PC-3 (cell line): ENCODE measurements around the gene SLC25A34. TPM values are rescaled to one million over a fixed set of nuclear protein-coding genes. Genes with fewer than 3 reads are reported as not detected.

ENCODE experiments used
- ATAC-seq: fragments of 200-7000 bp; cut with Tn5 transposase; 2 replicates; pipeline ENCODE4 v1.9.1; 2020; ENCODE audit warnings: mild to moderate bottlenecking, moderate library complexity
- BruUV-seq: library from RNA; stranded (reverse); fragments of 400-500 nt; replicated peaks from 2 replicates; lab custom pipeline; 2021; lab: Mats Ljungman, UMichigan
- CTCF ChIA-PET: fragments of 300-600 bp; sonication (Branson Sonifier 250); formaldehyde crosslinking; loops from one replicate; lab custom pipeline; 2022; ENCODE audit warnings: antibody characterized with exemption; lab: Charles Lee
- POLR2A ChIA-PET: fragments of 300-600 bp; sonication (Branson Sonifier 250); formaldehyde crosslinking; loops from one replicate; lab custom pipeline; 2022; ENCODE audit warnings: antibody characterized with exemption; ENCODE audit not compliant: unreplicated experiment; lab: Charles Lee
- DNase-seq: peaks from one replicate; pipeline ENCODE4 v3.0.0-alpha.2; 2015
- H2AFZ ChIP-seq: fragments of 300-600 bp; sonication (generic); 2 replicates; pipeline ENCODE4 v1.6.0; 2016; ENCODE audit warnings: antibody characterized with exemption, low read length
- H3F3A ChIP-seq: fragments of 300-600 bp; sonication (generic); one replicate; pipeline ENCODE4 v1.6.0; 2017; ENCODE audit warnings: antibody characterized with exemption, low read length, control low read depth, mild to moderate bottlenecking; ENCODE audit not compliant: unreplicated experiment
- H3K27ac ChIP-seq: fragments of 300-600 bp; sonication (generic); 2 replicates; pipeline ENCODE4 v1.5.1; 2016; ENCODE audit warnings: mild to moderate bottlenecking, low read length
- H3K27me3 ChIP-seq: fragments of 300-600 bp; sonication (generic); 2 replicates; pipeline ENCODE4 v1.6.1; 2016; ENCODE audit warnings: low read length, mixed read lengths
- H3K36me3 ChIP-seq: fragments of 300-600 bp; sonication (generic); 2 replicates; pipeline ENCODE4 v1.6.1; 2016; ENCODE audit warnings: low read depth, mixed run types, low read length, mixed read lengths
- H3K4me1 ChIP-seq: fragments of 300-600 bp; sonication (generic); 2 replicates; pipeline ENCODE4 v1.5.1; 2016; ENCODE audit warnings: low read length; ENCODE audit not compliant: insufficient read depth
- H3K4me2 ChIP-seq: fragments of 300-600 bp; sonication (generic); 2 replicates; pipeline ENCODE4 v1.6.0; 2016; ENCODE audit warnings: low read length
- H3K4me3 ChIP-seq: fragments of 300-600 bp; sonication (generic); 2 replicates; pipeline ENCODE4 v1.5.1; 2016; ENCODE audit warnings: mild to moderate bottlenecking, low read length, mixed read lengths
- H3K79me2 ChIP-seq: fragments of 300-600 bp; sonication (generic); 2 replicates; pipeline ENCODE4 v1.6.1; 2017; ENCODE audit warnings: low read length, mixed read lengths
- H3K9ac ChIP-seq: fragments of 300-600 bp; sonication (generic); 2 replicates; pipeline ENCODE4 v1.6.0; 2016; ENCODE audit warnings: mild to moderate bottlenecking, low read length
- H3K9me2 ChIP-seq: fragments of 300-600 bp; sonication (generic); replicated peaks from 2 replicates; pipeline ENCODE4 v1.6.1; 2016; ENCODE audit warnings: mixed run types, low read length, mixed read lengths
- H3K9me3 ChIP-seq: fragments of 300-600 bp; sonication (generic); 2 replicates; pipeline ENCODE4 v1.6.1; 2016; ENCODE audit warnings: low read length, mixed read lengths
- H4K20me1 ChIP-seq: fragments of 300-600 bp; sonication (generic); 2 replicates; pipeline ENCODE4 v1.6.1; 2016; ENCODE audit warnings: low read length, mixed read lengths
- EZH2 ChIP-seq: fragments of 300-600 bp; sonication (generic); IDR thresholded peaks from one replicate; pipeline ENCODE4 v1.6.1; 2017; ENCODE audit warnings: antibody characterized with exemption, mild to moderate bottlenecking, low read length; ENCODE audit not compliant: unreplicated experiment
- EZH2phosphoT487 ChIP-seq: fragments of 300-600 bp; sonication (generic); IDR thresholded peaks from 2 replicates; pipeline ENCODE4 v1.6.1; 2018; ENCODE audit warnings: mild to moderate bottlenecking, antibody characterized with exemption, low read length, borderline replicate concordance
- intact Hi-C: fragments of 100-400 bp; cut with micrococcal nuclease; formaldehyde crosslinking; loops from 2 replicates; pipeline ENCODE4 v1.9.0; 2023
- total RNA-seq: library from RNA; depleted of rRNA; stranded (reverse); fragments of >200 nt; gene quantifications from 2 replicates; pipeline ENCODE4 v1.2.3, GENCODE V29; 2014
- TF ChIP-seq, protein P1 (sequence below): fragments of 300-600 bp; sonication (generic); conservative IDR thresholded peaks from 2 replicates; pipeline ENCODE4 v1.5.1; 2017; ENCODE audit warnings: antibody characterized with exemption, low read depth, mild to moderate bottlenecking, low read length

SLC25A34 gene
- total RNA-seq, 1 experiment from 2014 or later: 0.44 TPM

DNA sequence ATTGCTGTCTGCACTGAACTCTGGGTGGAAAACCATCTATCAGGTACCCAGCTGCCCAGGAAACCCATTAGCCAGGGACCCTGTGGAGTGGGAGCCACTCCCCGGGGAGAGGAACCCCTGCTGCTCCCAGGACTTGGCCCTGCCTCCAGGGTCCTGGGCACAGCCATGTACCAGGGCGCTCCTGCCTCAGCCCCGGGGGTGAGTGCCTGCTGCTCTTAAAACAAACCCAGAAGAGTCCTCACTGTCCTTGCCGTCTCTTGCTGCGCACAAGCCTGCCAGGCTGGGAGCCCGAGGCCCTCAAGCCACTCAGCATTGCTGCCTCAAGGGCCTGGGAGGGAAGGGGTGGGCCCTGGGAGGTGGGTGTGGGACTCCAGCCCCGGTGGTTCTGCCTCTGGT is 3.4 kb upstream of the SLC25A34 start:
- no peaks in the 10 kb centered on the region for H3F3A ChIP-seq
- POLR2A ChIA-PET: no interaction called here
- CTCF ChIA-PET: no interaction called here
- H4K20me1 ChIP-seq: no peaks in the 10 kb centered on the region
- H3K4me1 ChIP-seq: no peaks in the 10 kb centered on the region
- intact Hi-C loops: no loop called here
- H3K9ac ChIP-seq: no peak overlapping the region
- TF ChIP-seq, protein P1, sequence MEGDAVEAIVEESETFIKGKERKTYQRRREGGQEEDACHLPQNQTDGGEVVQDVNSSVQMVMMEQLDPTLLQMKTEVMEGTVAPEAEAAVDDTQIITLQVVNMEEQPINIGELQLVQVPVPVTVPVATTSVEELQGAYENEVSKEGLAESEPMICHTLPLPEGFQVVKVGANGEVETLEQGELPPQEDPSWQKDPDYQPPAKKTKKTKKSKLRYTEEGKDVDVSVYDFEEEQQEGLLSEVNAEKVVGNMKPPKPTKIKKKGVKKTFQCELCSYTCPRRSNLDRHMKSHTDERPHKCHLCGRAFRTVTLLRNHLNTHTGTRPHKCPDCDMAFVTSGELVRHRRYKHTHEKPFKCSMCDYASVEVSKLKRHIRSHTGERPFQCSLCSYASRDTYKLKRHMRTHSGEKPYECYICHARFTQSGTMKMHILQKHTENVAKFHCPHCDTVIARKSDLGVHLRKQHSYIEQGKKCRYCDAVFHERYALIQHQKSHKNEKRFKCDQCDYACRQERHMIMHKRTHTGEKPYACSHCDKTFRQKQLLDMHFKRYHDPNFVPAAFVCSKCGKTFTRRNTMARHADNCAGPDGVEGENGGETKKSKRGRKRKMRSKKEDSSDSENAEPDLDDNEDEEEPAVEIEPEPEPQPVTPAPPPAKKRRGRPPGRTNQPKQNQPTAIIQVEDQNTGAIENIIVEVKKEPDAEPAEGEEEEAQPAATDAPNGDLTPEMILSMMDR: no peak
- TF ChIP-seq EZH2 (no peak), EZH2phosphoT487 (no peak)
- DNase-seq: no peak
- no peaks in the 10 kb centered on the region for H3K9me2 ChIP-seq
- no TSS peak for BruUV-seq
- H3K79me2 ChIP-seq: no peaks in the 10 kb centered on the region
- no peak for ATAC-seq
- no peaks in the 10 kb centered on the region for H3K27me3 ChIP-seq
- H3K4me2 ChIP-seq: no peak overlapping the region
- H3K4me3 ChIP-seq: no peak overlapping the region
- H3K36me3 ChIP-seq: 0 out of 2 replicates have a peak, but pooled peaks cover 3% of the 10 kb centered on the region
- H3K27ac ChIP-seq: no peak overlapping the region
- no peaks in the 10 kb centered on the region for H3K9me3 ChIP-seq
- H2AFZ ChIP-seq: no peak overlapping the region

DNA sequence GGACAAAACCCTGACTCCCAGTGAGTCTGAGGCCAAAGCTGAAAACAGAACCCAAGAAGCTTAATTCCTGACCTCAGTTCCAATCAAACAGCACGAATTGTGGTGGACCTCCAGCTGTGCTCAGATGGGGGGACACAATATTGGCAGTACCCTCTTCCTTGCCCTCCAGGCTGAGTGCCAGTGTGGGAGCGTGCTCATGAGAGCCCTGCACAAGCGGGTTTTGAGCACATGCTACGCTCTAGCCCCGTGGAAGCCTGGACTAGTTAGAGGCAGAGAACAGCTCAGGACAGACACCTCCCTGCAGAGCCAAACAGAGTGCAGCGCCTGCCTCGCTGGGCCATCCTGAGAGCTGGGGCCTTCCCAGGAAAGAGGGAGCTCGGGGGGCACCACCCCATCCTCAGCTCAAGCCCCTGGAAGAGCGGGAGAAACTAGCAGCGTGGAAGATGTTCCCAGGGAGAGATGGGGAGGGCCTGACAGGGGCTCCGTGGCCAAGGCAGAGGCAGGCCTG is 2.8 kb upstream of the SLC25A34 start:
- ATAC-seq: no peak
- H3K9me2 ChIP-seq: no peaks in the 10 kb centered on the region
- TF ChIP-seq, protein P1: no peak
- no peak for TF ChIP-seq EZH2
- H2AFZ ChIP-seq: no peak overlapping the region
- POLR2A ChIA-PET: no interaction called here
- no peak for DNase-seq
- H3K4me2 ChIP-seq: no peak overlapping the region
- no peaks in the 10 kb centered on the region for H3K79me2 ChIP-seq
- no peak overlapping the region for H3K4me3 ChIP-seq
- H4K20me1 ChIP-seq: no peaks in the 10 kb centered on the region
- CTCF ChIA-PET: no interaction called here
- H3K9me3 ChIP-seq: no peaks in the 10 kb centered on the region
- H3K27ac ChIP-seq: no peak overlapping the region
- H3K36me3 ChIP-seq: 0 out of 2 replicates have a peak, but pooled peaks cover 3% of the 10 kb centered on the region
- H3K4me1 ChIP-seq: no peaks in the 10 kb centered on the region
- H3K9ac ChIP-seq: no peak overlapping the region
- intact Hi-C loops: no loop called here
- no TSS peak for BruUV-seq
- no peaks in the 10 kb centered on the region for H3K27me3 ChIP-seq
- no peaks in the 10 kb centered on the region for H3F3A ChIP-seq

DNA sequence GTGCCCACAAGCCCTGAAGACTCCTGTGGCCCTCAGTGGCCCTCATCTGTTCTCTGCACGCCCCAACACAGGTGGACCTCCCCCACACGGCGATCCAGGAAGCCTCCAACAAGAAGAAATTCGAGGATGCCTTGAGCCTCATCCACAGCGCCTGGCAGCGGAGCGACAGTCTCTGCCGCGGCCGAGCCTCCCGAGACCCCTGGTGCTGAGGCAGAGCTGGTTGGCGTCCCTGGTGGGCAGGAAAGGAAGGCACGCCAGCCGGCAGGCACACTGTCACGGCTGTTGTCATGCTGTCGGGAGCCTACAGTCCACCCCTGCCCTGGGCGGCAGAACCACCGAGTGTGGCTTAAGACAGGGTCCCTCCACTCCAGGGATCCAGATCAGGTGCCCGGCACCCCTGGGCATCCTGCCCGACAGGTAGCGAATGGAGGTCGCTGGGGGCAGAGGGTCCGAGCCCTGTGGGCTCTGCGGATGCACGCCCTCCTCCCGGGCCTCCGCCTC is 2.3 kb upstream of the SLC25A34 start:
- Histone ChIP-seq H3K4me1 (no peaks in the 10 kb centered on the region), H3K4me2 (no peak overlapping the region), H3K9ac (no peak overlapping the region), H2AFZ (no peak overlapping the region), H3K36me3 (0 out of 2 replicates have a peak, but pooled peaks cover 3% of the 10 kb centered on the region), H3K79me2 (no peaks in the 10 kb centered on the region), H3F3A (no peaks in the 10 kb centered on the region), H3K27me3 (no peaks in the 10 kb centered on the region), H3K9me2 (no peaks in the 10 kb centered on the region), H3K27ac (no peak overlapping the region), H4K20me1 (no peaks in the 10 kb centered on the region), H3K9me3 (no peaks in the 10 kb centered on the region), H3K4me3 (no peak overlapping the region)
- ChIA-PET POLR2A (no interaction called here), CTCF (no interaction called here)
- ATAC-seq: no peak
- intact Hi-C loops: no loop called here
- no peak for DNase-seq
- BruUV-seq: no TSS peak
- TF ChIP-seq EZH2: no peak
- no peak for TF ChIP-seq EZH2phosphoT487
- TF ChIP-seq, protein P1: no peak
